ENCODE results near the gene RPL18.

- no peak for TF ChIP-seq POLR2AphosphoS5 (IDR thresholded peaks at IDR 0.05; ENCODE audit: low read depth, low read length)
- no peak for TF ChIP-seq FOXP2 (optimal IDR thresholded peaks at IDR 0.05; ENCODE audit: borderline replicate concordance, extremely low read depth, extremely low read length, insufficient read depth)
- no peak for TF ChIP-seq SIN3A (IDR thresholded peaks at IDR 0.05; ENCODE audit: borderline replicate concordance, insufficient read depth, low read length)
- TF ChIP-seq REST (IDR thresholded peaks at IDR 0.05; ENCODE audit: insufficient read depth in 1 of 2, low read depth in 2 of 2, low read length in 2 of 2): no peak
Measured at GRCh38 chr19:48607359-48607755, 11.6 kb downstream of the RPL18 start.
